22Rv1 (cell line): ENCODE results near the gene CTTNBP2.

Source experiments
- ZFX ChIP-seq: fragments of 450-650 bp; IDR thresholded peaks from 2 replicates; pipeline ENCODE4 v1.6.1; 2017; ENCODE audit warnings: antibody characterized with exemption, borderline replicate concordance
- TF ChIP-seq, protein P1 (sequence below): fragments of 450-650 bp; IDR thresholded peaks from 2 replicates; pipeline ENCODE4 v1.5.1; 2017; ENCODE audit warnings: mild to moderate bottlenecking

DNA sequence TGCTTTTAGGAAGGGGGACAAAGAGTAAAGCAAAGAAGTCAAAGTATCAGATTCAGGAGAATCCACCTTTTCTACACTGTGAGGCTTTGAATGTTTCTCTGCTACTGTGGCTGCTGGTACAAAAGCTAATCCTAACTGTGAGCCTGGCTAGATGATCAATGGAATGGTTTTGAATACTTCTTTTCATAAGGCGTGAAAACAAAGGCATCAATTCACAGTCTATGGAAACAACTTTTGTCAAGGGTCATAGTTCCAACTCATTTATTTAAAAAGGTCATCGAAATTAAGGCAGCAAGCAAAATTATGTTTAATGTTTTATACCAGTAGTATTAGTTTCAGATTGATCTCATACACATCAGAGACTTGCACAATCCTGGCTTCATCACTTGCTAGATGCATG is 118.1 kb downstream of the CTTNBP2 start:
- TF ChIP-seq, protein P1, sequence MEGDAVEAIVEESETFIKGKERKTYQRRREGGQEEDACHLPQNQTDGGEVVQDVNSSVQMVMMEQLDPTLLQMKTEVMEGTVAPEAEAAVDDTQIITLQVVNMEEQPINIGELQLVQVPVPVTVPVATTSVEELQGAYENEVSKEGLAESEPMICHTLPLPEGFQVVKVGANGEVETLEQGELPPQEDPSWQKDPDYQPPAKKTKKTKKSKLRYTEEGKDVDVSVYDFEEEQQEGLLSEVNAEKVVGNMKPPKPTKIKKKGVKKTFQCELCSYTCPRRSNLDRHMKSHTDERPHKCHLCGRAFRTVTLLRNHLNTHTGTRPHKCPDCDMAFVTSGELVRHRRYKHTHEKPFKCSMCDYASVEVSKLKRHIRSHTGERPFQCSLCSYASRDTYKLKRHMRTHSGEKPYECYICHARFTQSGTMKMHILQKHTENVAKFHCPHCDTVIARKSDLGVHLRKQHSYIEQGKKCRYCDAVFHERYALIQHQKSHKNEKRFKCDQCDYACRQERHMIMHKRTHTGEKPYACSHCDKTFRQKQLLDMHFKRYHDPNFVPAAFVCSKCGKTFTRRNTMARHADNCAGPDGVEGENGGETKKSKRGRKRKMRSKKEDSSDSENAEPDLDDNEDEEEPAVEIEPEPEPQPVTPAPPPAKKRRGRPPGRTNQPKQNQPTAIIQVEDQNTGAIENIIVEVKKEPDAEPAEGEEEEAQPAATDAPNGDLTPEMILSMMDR = no peak
- no peak for TF ChIP-seq ZFX
